Left forelimb (tissue), 1 donor: ENCODE results near the gene MPI.
A peak's percentile ranks its signal among the peaks of the same experiment; 100 is the strongest.

Source experiments
- DNase-seq: peaks from one replicate; pipeline ENCODE4 v3.0.0-alpha.2; 2018; ENCODE audit warnings: low spot score

MPI gene

GRCh38 chr15:74889883-74890664 is at the start of gene MPI:
Gene MPI (plus strand): TSS chr15:74890042. CDS start chr15:74890074, 32 bp downstream.
- peak; percentile 90 for DNase-seq

GRCh38 chr15:74840851-74841775 is 48.7 kb upstream of the MPI start:
- DNase-seq, result no peak

- no peak for DNase-seq
Observed at GRCh38 chr15:74841891-74842373, 47.9 kb upstream of the MPI start.

GRCh38 chr15:74842581-74843444 is 47.0 kb upstream of the MPI start, which contains the start of gene ULK3:
Gene ULK3 (minus strand): TSS chr15:74843156. CDS start chr15:74843105, 51 bp downstream.
- peak; percentile 91 for DNase-seq

GRCh38 chr15:74843445-74843828 is 46.4 kb upstream of the MPI start:
- no peak for DNase-seq

- no peak for DNase-seq
Observed at GRCh38 chr15:74843891-74844299, 45.9 kb upstream of the MPI start.

GRCh38 chr15:74844319-74845207 is 45.3 kb upstream of the MPI start:
- no peak for DNase-seq

GRCh38 chr15:74845208-74845568 is 44.7 kb upstream of the MPI start:
- no peak for DNase-seq

GRCh38 chr15:74845581-74845980 is 44.3 kb upstream of the MPI start:
- DNase-seq, result no peak

GRCh38 chr15:74847432-74847831 is 42.4 kb upstream of the MPI start:
- no peak for DNase-seq

GRCh38 chr15:74850393-74850792 is 39.4 kb upstream of the MPI start:
- DNase-seq, result no peak

- no peak for DNase-seq
Observed at GRCh38 chr15:74851960-74852359, 37.9 kb upstream of the MPI start.

- DNase-seq, result no peak
Observed at GRCh38 chr15:74854453-74855022, 35.3 kb upstream of the MPI start.

- DNase-seq, result no peak
Observed at GRCh38 chr15:74855857-74856256, 34.0 kb upstream of the MPI start.

GRCh38 chr15:74856537-74856936 is 33.3 kb upstream of the MPI start:
- DNase-seq, result no peak

GRCh38 chr15:74857082-74857655 is 32.7 kb upstream of the MPI start:
- no peak for DNase-seq

- no peak for DNase-seq
Observed at GRCh38 chr15:74857671-74858368, 32.0 kb upstream of the MPI start.

- DNase-seq, result no peak
Observed at GRCh38 chr15:74858369-74858740, 31.5 kb upstream of the MPI start.

- no peak for DNase-seq
Observed at GRCh38 chr15:74863239-74864056, 26.4 kb upstream of the MPI start.
